HG02642 (cell line): ENCODE data around the gene TGM2.

Experiments used
- ATAC-seq: cut with Tn5 transposase; IDR thresholded peaks from one replicate; pipeline ENCODE4 v1.9.1; 2021; ENCODE audit warnings: mild to moderate bottlenecking; ENCODE audit not compliant: unreplicated experiment, poor library complexity

Gene TGM2

DNA sequence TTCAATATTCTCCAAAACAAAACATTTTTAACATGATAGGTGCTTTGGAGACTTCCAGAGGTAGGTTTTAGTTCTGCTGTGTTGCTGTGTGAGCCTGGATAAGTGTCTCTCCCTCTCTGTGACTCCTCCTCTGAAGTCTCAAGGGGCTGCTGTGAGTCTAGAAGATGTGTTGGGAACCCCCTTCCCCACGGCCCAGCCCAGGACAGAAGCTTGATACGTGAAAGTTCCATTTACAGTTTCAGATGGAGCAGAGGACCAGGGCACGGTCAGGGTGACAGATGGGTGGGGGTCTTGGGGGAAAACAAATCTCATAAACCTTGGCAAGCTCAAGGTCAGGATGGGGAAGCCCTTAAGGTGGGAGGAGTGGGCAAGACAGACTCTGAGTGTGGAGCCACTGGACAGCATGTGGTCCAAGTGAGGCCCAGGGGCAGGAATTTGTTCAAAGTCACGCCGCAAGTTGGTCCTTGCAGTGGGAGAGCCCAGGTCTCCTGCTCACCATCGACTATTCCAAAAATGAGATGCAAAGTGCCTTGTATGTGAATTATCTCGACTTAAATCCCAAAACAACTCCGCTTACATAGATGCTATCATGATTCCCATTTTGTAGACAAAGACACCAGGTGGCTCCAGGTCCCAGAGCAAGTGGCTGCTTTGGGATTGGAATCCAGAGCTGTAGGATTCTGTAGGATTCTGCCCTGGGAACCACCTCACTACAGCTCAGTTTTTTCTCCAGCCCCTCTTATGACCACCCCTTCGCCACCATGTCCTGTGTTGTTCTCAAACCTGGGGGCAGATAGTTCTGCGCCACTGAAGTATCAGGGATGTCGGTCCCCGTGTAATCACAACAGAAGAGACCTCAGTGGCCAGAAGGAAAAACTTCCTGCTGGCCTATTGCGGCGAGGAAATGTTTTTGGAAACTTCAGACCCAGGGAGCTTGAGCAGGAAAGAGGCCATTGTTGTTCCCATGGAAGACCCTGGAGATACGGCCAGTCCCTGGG lies 1.9 kb downstream of the TGM2 start:
- ATAC-seq, result no peak

DNA sequence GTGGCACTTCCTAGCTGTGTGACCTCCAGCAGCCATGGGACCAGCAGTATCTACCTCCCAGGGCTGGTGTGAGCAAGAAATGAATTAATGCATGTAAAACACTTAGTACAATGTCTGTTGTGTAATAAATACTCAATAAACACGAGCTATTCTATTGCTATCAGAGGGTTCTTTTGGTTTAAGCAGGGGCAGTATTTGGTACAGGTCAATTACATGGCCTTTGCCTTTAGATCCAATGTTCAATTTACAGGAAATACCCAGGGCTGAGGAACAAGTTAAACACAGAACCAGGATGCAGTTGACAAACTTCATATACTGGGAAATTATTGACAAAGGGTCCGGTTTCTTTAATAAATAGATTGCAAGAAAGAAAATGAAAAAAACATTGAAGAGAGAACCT lies 2.9 kb downstream of the TGM2 start:
- ATAC-seq, result no peak

DNA sequence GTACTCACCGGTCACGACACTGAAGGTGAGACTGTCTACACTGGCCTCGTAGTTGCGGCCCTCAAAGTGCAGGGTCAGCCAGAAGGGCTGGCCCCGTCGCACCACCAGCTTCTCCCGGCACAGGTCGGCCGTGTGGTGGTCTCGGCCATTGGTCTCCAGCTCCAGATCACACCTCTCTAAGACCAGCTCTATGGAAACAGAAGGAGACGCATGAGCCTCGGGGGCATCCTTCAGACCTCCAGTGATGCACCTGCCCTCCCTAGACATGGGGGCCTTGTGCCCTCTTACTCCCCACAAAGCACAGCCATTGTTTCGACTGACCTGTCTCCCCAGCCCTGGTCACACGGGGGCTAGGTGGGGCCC lies 3.7 kb downstream of the TGM2 start:
- no peak for ATAC-seq

DNA sequence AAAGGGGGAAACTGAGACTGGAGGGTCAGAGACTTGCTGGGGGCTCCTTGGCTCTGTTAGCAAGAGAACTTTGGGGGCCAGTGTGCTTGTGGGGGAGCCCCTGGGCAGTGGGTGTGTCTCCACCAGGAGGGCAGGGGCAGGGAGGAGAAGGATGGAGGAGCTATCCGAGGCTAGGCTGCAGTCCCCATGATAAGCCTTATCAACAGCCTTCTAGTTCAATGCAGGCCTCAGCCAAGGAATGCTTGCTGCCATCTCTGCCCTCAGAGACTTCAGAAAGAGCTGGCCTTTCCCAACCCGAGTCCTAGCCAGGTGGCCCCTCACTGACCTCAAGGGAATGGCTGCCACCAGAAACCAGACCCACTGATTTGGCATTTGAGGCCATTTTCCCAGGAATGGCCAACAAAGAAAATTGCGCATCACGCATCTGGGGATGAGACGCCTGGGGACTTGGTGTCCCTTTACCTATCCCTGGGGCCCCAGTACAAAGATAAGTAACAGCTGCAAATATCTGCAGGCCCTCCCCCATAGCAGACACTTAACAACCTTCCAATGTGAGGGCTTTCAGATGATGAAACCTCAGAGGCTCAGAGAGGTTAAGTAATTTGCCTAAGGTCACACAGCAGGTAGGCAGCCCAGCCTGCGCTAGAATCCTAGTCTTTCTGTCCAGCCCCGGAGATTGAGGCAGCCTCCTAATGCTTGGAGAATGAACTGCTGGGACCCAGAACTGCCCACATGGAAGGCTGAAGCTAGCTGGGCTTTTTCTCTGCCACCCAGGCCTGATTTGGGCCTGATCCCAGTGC lies 4.9 kb downstream of the TGM2 start:
- no peak for ATAC-seq

DNA sequence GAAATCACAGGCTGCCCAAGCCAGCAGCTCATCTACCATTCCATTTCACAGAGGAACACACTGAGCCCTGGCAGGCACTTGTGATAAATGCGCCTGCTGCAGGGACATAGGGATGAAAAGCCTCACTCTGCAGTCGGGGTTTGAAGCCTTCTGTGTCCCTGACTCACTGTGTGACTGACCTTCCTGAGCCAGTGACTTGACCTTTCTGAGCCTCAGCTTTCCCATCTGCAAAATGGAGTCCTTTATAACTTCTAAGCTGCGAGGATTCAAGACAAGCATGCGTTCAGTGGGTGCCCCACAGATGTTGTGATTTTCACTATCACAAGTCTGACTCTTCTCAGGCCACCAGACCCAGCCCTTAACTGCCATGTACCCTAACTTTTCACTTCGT lies 5.5 kb downstream of the TGM2 start:
- ATAC-seq, result no peak

DNA sequence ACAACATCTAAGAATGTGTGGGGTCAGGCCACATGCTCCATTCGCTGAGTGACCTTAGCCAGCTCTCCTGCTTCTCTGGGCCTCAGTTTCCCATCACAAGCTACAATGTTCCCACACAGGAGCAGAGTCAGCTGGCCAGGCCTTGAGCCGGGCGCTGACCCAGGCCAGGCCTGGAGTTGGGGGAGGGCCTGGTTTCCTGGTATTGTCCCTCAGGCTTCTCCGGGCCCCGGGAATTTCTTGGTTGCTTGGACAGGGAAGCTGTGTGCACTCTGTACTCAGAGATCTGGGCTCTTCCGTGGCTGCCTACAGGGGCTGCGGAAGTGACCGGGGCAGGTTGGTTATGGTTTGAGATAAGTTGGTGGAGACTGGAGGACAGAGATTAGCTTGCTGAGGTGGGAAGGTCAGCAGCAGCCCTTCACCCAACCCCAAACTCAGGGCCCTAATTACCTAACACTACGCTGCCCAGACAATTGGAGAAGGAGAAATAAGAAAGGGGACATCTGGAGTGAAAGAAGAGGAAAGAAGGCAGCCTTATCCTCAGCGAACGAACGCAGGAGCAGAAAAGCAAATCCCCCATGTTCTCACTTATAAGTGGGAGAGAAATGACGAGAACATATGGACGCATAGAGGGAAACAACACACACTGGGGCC lies 6.2 kb downstream of the TGM2 start:
- ATAC-seq, result no peak

GRCh38 chr20:38157635-38158495 lies 7.2 kb downstream of the TGM2 start:
- ATAC-seq, result no peak

DNA sequence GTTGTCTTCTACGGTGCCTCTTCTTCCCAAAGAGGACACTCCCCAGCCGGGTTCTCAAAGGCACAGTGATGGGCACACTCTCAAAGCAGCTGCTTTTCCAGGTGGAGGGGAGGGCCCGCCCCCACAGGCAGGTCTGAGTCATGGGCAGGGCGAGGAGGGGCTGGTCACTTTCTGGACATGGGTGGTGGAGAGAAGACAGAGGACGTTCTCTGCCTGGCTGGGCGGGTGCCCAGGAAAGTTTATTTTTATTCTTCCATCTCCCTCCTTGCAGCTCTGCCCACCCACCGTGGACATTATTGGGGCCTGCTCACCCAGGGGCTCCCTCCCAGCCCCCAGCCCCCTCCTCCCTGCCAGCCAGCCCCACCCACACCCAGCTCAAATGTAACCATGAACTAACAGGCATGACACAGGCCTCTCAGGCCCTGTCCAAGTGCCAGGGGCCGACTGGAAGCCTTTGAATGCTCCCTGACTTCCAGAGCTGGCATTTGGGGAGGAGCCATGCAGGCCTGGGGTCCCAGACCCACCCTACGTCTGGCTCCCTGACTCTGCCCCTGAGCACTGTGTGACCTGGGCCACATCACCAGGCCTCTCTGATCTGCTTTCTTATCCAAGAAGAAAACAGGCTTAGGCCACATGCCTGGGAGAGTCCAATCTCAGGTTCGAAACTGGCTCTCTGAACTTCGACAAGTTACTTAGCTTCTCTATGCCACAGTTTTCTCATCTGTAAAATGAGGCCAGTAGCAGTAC lies 8.0 kb downstream of the TGM2 start:
- no peak for ATAC-seq

- ATAC-seq, result no peak
Observed at GRCh38 chr20:38156280-38156679, 8.8 kb downstream of the TGM2 start.

DNA sequence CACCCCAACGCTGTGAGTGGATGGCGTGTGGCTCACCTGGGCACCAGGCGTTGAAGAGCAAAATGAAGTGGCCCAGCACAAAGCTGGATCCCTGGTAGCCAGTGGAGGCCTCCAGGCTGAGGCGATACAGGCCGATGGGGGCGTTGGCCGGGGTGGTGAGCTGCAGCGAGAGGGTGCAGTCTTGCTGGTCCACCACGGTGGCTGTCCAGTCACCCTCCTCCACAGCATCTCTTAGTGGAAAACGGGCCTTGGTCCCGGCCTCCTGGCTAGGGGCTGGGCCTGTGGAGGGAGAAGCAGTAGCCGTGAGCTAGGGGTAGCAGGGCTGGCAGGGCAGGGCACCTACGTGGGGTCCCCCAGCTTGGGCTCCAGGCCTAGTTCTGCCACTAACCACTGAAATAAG lies 9.3 kb downstream of the TGM2 start:
- no peak for ATAC-seq

DNA sequence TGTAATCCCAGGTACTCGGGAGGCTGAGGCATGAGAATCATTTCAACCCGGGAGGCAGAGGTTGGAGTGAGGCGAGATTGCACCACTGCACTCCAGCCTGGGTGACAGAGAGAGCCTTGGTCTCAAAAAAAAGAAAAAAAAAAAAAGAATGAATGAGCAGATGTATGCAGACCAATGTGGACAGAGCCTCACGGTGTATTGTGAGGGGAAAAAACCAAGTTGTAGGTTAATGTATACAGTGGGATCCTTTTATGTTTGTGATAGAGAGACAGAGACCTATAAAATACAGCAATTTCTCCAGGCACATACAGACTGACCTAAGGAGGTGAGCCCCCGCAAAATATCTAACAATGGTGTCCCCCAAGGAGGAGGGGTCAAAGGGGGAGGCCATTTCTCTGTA lies 11.7 kb downstream of the TGM2 start:
- no peak for ATAC-seq

GRCh38 chr20:38152621-38153221 lies 12.3 kb downstream of the TGM2 start:
- ATAC-seq, result no peak

DNA sequence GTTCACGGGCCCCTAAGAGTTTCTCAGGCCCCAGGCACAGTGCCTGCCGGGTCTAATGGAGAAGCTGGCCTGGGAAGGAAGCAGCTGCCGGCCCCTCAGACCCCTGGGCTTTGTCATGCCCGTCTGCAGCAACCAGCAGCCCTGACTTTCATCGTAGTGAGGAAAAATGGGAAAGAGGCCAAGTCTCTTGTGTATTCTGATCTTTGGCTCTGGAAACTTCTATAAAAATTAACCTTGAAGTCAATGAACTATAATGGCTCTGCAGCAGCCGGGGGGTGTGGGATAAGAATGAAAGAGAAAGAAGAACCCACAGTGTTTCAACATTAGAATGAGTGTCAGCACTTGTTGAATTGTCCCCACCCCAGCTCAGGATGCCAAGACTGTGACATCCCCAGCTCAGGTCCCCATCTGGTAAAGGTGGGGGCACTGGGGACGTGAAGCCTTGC lies 12.9 kb downstream of the TGM2 start:
- no peak for ATAC-seq

GRCh38 chr20:38151455-38151854 lies 13.6 kb downstream of the TGM2 start:
- ATAC-seq, result no peak

DNA sequence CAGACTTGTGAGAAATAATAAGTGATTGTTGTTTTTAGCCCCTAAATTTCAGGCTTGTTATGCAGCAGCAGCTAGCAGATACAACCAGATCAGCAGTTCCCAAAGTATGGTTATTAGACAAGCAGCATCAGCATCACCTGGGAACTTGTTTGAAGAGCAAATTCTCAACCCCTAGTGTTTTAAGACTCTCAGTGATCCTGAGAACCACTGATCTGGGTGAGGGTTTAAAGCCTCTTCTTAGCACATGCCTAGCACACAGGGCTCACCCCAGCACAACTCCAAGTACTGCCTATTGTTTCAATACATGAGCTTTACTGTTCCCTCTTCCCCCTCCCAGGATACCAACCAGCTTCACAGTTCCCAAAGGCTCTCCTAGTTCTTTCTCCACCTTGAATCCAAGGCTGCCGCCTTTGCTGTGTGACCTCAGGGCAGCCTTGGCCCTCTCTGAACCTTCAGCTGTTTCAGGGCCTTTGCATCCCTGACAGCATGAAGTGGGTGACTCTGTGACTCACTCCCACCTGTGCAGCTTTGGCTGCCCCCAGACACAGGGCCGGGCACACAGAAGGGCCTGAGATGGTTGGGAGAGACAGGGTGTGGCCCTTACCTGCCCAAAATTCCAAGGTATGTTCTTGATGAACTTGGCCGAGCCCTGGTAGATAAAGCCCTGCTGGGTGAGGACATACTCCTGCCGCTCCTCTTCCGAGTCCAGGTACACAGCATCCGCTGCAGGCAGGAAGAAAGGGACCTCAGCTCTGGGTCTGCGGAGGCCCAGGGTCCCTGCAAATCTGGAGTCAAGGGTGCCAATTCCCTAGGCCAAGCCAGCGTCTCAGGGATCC lies 14.5 kb downstream of the TGM2 start:
- ATAC-seq, result no peak

GRCh38 chr20:38148328-38149102 lies 16.6 kb downstream of the TGM2 start:
- ATAC-seq, result no peak

DNA sequence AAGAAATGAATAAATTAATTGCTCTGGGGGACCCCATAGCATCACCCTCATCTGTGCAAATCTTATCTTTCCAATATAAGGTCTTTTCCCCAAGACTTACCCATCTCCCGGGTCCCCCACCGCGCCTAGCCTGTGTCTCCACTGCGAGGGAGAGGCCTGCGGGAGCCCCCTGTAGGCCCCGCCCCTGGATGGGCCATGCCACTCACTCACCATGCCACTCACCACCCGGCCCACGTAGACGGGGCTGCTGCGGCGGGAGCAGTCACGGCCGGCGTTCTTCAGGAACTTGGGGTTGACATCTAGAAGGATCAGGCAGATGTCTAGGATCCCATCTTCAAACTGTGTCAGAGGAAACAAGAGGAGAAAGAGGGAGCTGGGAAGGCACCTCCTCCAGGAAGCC lies 17.3 kb downstream of the TGM2 start:
- no peak for ATAC-seq
